Gastrocnemius medialis (tissue), 4 donors: ENCODE results near the gene MNAT1.

ENCODE experiments used
- POLR2A ChIP-seq, 2 donors: fragments of 450-650 bp; IDR thresholded peaks; one replicate each; pipeline ENCODE4 v1.6.1; 2017; ENCODE audit warnings: antibody characterized with exemption in 2 of 2, mild to moderate bottlenecking in 2 of 2, moderate library complexity in 2 of 2
- TF ChIP-seq, protein P1 (sequence below), 5 experiments: fragments of 450-650 bp in 3 of 5; fragments of 200-600 bp in 2 of 5; sonication (generic) in 2 of 5; IDR thresholded peaks in 4 of 5; conservative IDR thresholded peaks in 1 of 5; 1 replicate in 4 of 5; 2 replicates in 1 of 5; pipeline ENCODE4 v1.5.1; 2016 to 2019; ENCODE audit warnings: antibody characterized with exemption in 5 of 5, mild to moderate bottlenecking in 3 of 5, moderate library complexity in 3 of 5

DNA sequence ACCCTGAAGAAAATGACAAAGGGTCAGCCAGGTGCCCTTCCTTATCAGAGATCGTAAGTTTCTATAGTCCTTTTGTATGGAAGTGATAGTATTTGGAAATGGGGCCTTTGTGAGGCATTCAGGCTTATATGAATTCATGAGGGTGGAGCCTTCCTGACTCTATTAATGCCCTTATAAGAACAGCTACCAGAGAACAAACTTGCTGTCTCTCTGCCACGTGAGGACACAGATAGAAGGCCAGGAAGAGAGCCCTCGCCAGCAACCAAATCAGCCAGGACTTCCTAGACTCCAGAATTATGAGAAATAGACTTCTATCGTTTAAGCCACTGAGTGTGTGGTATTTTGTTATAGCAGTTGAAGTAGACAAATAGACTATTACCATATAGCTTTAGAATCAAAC, 209.6 kb downstream of the MNAT1 start:
- TF ChIP-seq, protein P1, sequence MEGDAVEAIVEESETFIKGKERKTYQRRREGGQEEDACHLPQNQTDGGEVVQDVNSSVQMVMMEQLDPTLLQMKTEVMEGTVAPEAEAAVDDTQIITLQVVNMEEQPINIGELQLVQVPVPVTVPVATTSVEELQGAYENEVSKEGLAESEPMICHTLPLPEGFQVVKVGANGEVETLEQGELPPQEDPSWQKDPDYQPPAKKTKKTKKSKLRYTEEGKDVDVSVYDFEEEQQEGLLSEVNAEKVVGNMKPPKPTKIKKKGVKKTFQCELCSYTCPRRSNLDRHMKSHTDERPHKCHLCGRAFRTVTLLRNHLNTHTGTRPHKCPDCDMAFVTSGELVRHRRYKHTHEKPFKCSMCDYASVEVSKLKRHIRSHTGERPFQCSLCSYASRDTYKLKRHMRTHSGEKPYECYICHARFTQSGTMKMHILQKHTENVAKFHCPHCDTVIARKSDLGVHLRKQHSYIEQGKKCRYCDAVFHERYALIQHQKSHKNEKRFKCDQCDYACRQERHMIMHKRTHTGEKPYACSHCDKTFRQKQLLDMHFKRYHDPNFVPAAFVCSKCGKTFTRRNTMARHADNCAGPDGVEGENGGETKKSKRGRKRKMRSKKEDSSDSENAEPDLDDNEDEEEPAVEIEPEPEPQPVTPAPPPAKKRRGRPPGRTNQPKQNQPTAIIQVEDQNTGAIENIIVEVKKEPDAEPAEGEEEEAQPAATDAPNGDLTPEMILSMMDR (IDR thresholded peaks at IDR 0.05 in 4 of 5, conservative IDR thresholded peaks at IDR 0.05 in 1 of 5), result no peak
- TF ChIP-seq POLR2A (IDR thresholded peaks at IDR 0.05), result no peak
